Measurements from ENCODE around the gene VANGL2. TPM values are rescaled to one million over a fixed set of nuclear protein-coding genes. Genes with fewer than 3 reads are reported as not detected.

VANGL2 gene
- total RNA-seq (2022; extraction: Qiagen RNA extraction): 0.46 to 0.98 TPM (median 0.71 TPM) in 5 replicates

DNA sequence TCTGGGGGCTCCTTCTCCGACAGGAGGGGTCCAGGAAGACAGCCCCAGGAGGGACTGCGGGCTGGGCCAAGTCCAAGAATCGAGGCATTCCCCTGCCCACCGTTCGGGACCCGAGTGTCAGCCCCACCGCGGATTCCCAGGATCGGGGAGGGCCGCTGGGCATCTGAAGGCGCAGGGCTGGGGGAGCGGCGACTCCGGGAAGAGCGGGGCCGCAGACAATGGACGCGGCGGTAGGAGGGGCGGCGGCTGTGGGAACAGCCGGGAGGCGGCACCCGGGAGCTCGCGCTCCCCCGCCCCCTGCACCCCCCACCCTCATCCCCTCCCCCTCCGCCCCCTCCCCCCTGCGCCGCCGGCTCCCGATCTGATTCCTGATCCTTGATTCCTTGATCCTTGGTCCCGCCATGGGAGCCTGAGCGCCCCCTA lies at the start of gene VANGL2:
TSS of gene VANGL2 (plus strand) at position 342 of the 423 bp plus-strand sequence. CDS start 15,274 bp downstream, outside the sequence.

DNA sequence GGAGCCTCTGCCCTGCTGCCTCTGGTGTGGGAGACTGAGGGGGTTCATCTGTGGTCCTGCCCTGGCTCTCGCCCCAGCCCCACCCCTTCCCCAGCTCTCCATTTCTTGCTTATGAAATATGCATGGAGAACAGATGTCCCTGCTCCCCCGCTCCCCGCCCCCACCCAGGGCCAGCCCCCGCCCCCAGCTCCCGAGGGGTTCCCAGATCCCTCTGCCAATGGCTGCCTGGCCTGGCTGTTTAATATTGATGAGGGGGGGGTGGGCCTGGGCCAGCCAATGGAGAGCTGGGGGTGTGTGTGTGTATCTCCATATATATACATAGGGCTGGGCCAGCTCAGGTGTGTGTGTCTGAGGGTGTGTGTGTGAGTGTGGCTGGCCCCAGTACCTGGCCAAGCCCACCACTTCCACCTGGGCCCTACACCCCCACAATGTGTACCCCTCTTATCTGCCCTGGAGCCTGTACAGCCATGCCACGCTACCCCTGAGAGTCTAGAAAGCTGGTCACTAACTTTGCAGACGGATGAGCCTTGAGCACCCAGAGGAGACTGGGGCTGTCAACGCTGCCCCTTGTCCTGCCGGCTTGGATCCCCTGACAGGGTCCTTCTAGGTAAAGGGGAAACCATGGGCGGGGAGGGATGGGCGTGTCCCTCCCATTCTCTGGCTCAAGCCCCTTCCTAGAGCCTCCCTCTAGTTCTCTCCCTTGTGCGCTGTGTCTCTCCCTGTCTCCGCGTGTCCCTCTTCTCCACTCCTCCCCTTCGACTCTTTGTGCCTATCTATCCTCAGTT lies 33.4 kb upstream of the VANGL2 start, which contains the start of gene NHLH1:
TSS of gene NHLH1 (plus strand) at position 341 of the 785 bp plus-strand sequence. CDS start 3,661 bp downstream, outside the sequence.

Other genes with a start within 250 kb of the VANGL2 start
- 0.07 TPM in 1 of 5 replicates, not detected in the others for gene ATP1A4, start 249.0 kb upstream of the VANGL2 start, total RNA-seq (2022; extraction: Qiagen RNA extraction)
- 0.03 to 0.10 TPM in 2 of 5 replicates, not detected in the others for gene CASQ1, start 210.0 kb upstream of the VANGL2 start, total RNA-seq (2022; extraction: Qiagen RNA extraction)
- 176 to 201 TPM (median 182 TPM) in 5 replicates for gene PEA15, start 195.2 kb upstream of the VANGL2 start, total RNA-seq (2022; extraction: Qiagen RNA extraction)
- gene DCAF8, start 138.0 kb upstream of the VANGL2 start, total RNA-seq (2022; extraction: Qiagen RNA extraction): 42.0 to 49.2 TPM (median 46.5 TPM) in 5 replicates
- 19.2 to 25.9 TPM (median 23.1 TPM) in 5 replicates for gene PEX19, start 115.4 kb upstream of the VANGL2 start, total RNA-seq (2022; extraction: Qiagen RNA extraction)
- gene COPA, start 57.3 kb upstream of the VANGL2 start, total RNA-seq (2022; extraction: Qiagen RNA extraction): 74.9 to 101 TPM (median 78.0 TPM) in 5 replicates
- gene NCSTN, start 57.2 kb upstream of the VANGL2 start, total RNA-seq (2022; extraction: Qiagen RNA extraction): 39.1 to 48.5 TPM (median 45.8 TPM) in 5 replicates
- gene NHLH1, start 33.5 kb upstream of the VANGL2 start, total RNA-seq (2022; extraction: Qiagen RNA extraction): 0.32 to 0.71 TPM (median 0.40 TPM) in 5 replicates
- not detected in 5 replicates for gene SLAMF6, start 122.7 kb downstream of the VANGL2 start, total RNA-seq (2022; extraction: Qiagen RNA extraction)
- gene CD84, start 178.9 kb downstream of the VANGL2 start, total RNA-seq (2022; extraction: Qiagen RNA extraction): not detected in 5 replicates
- not detected in 5 replicates for gene SLAMF1, start 246.5 kb downstream of the VANGL2 start, total RNA-seq (2022; extraction: Qiagen RNA extraction)